Suppressor macrophage treated with lipopolysaccharide for 4 hours (primary cell): ENCODE data around the gene S100A6.
"Not testable (repeated sequence)": the region's sequence is repeated elsewhere in the genome, so short reads cannot be mapped to it uniquely, and the experiment has no call there.

Experiments used
- DNase-seq: peaks from one replicate; pipeline ENCODE4 v3.0.0-alpha.2; 2020

S100A6 gene

DNA sequence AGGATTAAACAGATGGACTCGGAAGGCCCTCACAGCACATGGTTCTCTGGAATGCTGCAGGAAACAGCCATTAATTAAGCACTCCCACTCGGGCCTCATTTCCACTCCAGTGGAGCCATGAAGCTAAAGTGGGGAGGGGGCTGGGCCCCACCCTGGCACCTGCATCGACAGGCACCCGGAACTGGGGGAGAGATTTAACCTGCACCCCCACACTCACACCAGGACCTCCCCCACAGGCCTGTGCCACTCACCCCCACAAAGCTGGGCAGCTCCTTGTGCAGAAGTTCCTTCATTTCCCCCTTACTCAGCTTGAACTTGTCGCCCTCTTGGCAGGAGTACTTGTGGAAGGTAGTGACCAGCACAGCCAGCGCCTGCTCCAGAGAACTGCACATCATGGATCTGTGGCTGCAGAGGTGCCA lies 27.7 kb upstream of the S100A6 start:
- DNase-seq: no peak

DNA sequence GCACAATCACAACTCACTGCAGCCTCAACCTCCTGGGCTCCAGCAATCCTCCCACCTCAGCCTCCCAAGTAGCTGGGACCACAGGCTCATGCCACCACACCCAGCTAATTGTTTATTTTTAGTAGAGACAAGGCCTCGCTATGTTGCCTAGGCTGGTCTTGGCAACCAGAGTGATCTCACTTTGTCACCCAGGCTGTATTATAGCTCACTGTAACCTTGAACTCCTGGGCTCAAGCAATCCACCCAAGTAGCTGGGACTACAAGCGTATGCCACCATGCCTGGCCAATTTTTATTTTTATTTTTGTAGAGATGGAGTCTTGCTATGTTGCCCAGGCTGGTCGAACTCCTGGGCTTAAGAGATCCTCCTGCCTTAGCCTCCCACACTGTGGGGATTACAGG lies 26.2 kb upstream of the S100A6 start:
- not testable (repeated sequence) for DNase-seq

- DNase-seq: no peak
Observed at GRCh38 chr1:153561466-153561985, 25.7 kb upstream of the S100A6 start.

DNA sequence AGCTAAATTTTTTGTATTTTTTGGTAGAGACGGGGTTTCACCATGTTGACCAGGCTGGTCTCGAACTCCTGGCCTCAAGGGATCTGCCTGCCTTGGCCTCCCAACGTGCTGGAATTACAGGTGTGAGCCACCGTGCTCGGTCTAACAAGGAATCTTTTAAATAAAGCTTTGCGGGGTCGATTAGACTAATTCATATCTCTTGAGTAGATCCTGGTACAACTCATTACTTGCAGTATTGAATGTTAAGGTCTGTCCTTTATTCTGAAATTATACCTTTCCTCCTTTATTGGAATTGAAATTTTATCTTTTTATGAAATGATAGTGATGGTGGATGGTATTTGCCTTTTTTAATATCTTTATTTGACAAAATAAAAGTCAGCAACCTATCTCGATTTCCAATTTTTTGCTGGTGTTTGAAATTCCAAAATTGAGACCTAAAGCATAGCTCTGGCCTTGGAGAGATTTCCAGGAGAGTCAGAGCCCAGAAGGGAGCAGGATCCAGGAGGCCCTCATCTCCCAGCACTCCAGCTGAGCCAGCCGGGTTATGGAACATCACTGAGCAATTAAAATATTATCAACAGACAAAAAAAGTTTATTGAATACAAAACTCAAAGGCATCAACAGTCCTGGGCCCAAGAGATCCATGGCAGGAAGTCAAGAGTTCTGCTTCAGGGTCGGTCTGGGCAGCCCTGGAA lies 25.1 kb upstream of the S100A6 start:
- no peak for DNase-seq

DNA sequence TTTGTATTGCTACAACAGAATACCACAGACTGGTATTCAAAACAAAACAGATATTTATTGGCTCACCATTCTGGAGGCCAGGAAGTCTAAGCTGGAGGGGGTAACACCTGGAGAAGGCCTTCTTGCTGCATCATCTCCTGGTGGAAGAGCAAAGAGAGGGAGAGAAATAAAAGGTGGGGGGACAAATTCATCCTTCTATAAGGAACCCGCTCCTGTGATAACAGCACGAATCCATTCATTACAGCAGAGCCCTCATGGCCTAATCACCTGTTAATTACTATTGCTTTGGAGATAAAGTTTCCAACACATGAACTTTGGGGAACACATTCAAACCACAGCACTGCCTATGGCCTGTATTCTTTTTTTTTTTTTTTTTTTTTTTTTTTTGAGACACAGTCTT lies 24.4 kb upstream of the S100A6 start:
- no peak for DNase-seq

GRCh38 chr1:153557877-153558276 lies 22.1 kb upstream of the S100A6 start:
- no peak for DNase-seq

DNA sequence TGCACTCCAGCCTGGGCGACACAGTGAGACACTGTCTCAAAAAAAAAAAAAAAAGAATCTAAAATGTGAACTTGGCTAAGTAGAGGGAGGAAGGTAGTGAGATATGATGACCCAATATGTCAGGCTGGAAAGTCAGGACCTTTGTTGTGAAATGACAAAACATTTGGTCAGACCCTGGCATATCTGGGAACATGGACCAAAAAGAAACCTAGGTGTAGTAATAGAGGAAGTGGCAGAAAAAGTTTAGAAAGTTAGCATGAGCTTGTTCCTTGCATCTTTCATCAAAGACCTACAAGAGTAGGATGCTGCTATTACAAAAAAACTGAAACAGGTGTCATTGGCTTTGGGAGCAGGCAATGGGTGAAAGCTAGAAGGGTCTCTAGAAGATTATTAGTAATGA lies 20.6 kb upstream of the S100A6 start:
- DNase-seq: no peak

- no peak for DNase-seq
Observed at GRCh38 chr1:153553830-153554541, 18.2 kb upstream of the S100A6 start.

- no peak for DNase-seq
Observed at GRCh38 chr1:153553096-153553495, 17.3 kb upstream of the S100A6 start.

DNA sequence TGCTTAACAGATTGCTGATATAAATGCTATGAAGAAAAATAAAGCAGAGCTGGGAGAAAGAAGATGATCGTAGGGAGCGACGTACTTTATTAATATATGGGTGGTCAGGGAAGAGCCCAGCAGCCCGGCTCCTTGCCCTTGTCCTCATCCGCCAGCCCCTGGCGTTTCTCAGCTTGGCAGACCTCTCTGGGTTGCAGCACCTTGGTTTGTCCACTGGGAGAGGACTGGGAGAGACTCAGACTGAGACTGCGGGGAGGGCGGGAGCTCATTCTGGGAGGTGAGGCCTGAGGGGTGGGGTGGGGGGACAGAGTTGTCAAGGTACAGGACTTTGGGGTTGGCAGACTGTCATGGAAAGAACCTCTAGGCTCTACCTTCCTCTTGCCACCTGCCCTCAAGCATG lies 16.5 kb upstream of the S100A6 start:
- DNase-seq: no peak

GRCh38 chr1:153550827-153551500 lies 15.2 kb upstream of the S100A6 start:
- DNase-seq: peak; percentile 81

- DNase-seq: no peak
Observed at GRCh38 chr1:153550398-153550758, 14.6 kb upstream of the S100A6 start.

DNA sequence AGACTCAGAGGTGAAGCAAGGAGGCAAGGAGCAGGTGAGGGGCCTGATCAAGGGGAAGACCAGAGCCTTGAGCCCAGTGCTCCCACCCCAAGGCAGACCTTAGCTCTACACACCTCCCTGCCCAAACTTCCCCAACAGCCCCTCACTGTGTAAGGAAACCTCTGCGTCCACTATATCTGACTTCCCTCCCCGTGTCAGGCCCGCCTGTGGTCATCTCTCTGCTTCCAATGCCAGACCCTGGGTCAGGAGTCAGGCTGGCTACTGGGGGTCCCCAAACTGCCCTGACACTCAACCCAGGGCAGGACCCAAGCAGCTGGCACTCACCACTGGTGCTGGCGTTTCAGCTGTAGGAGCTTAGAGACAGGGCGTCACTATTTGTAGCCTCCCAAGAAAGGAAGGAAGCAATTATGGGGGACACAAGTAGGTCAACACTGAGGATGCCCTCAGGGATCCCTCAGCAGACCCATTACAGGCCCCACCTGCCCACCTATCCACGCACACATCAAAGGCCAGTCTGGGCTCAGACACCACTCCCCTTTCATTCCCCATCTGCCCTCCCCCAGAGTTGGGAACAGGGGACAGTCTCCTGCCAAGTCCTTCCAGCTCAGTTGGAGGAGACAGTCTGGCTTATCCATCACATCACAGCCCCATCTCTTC lies 14.1 kb upstream of the S100A6 start:
- no peak for DNase-seq

GRCh38 chr1:153548722-153549688 lies 13.2 kb upstream of the S100A6 start, which contains the start of gene S100A3:
S100A3 (minus strand) TSS chr1:153549258; CDS start chr1:153548485, 773 bp downstream.
- DNase-seq: peak; percentile 59

DNA sequence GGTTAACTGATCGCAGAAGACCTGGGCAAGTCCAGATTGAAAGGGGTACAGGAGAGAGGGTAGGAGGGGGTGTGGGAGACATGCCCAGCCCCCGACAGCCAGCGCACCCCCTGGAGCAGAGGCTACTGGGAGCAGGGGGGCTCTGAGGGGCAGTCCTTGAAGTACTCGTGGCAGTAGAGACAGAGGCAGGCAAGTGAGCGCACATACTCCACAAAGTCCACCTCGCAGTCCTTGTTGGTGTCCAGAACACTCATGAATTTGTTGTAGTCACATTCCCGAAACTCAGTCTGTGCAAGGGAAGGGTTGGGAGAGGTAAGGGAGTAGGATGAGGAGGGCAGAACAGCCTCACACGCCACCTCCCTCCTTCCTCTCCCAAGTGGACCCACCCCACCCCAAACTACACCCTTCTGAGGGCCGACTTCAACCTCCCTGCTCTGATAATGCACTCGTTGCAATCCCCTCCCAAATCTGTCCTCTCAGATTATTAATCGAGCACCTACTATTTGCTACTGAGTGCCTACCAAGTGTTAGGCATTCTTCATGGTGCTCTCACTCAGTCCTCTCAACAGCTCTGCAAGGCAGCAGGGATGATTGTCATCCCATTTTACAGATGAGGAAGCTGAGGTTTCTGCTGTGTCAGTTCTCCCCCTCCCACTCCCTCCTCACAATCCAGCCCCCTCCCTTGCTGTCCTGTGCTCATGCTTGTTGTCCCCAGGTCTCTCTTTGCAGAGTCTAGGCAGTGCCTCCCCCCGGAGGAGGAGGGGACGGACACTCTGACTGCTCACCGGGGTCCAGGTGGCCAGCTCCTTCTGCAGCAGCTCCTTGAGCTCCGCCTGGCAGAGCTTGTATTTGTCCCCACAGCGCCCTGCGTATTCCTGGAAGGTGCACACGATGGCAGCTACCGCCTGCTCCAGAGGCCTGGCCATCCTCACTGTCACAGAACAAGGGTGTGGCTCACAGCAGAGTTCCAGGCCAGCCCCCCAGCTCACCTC lies 12.1 kb upstream of the S100A6 start:
- no peak for DNase-seq

DNA sequence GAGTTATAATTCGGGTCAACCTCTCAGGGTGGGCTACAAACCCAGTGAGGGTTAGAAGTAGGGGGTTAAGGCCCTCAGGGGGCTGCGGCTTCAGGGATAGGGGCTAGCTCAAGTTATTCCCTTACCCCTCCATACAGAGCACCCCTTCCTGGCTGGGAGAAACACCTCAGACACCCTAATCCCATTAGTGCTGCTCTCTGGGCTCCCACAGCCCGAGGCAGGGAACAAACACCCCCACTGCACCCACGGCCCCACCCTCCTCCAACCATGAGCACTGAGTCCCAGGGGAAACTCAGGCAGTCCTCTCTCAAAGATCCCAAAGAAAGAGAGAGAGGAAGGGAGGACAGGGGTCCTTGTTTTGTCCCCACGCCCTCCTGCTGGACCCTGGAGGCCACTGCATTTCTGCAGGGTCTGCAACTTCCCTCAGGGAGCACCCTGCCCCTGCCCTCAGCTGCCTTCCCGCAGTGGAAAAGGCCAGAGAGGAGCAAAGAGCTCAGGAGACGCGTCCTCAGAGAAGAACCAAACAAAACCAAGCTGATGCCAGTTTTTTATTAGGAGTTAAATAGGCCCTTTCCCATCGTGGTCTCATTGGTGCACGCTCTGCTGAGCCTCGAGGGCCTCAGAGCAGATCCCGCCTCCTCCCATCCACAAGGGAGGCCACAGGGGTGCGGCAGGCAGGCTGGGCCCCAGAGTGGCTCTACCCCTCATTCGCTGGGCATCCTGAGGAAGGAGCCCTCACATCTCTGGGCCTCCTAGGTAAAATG lies 11.2 kb upstream of the S100A6 start:
- DNase-seq: no peak

DNA sequence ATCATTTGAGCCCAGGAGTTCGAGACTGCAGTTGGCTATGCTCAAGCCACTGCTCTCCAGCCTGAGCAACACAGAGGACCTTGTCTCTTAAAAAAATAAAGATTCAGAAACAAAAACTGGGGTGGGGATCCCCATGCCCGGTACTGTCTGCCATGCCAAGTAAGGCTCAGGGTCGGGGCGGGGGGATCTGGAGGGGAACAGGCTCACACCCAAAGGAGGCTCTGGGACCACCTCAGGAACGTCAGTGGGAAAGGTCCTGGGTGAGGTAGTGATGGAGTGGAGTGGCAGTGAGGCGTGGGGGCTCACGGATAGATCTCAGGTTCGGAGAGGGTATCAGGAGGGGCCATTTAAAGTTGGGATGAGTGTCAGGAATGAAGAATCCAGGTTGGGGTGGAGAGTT lies 10.6 kb upstream of the S100A6 start:
- DNase-seq: no peak

DNA sequence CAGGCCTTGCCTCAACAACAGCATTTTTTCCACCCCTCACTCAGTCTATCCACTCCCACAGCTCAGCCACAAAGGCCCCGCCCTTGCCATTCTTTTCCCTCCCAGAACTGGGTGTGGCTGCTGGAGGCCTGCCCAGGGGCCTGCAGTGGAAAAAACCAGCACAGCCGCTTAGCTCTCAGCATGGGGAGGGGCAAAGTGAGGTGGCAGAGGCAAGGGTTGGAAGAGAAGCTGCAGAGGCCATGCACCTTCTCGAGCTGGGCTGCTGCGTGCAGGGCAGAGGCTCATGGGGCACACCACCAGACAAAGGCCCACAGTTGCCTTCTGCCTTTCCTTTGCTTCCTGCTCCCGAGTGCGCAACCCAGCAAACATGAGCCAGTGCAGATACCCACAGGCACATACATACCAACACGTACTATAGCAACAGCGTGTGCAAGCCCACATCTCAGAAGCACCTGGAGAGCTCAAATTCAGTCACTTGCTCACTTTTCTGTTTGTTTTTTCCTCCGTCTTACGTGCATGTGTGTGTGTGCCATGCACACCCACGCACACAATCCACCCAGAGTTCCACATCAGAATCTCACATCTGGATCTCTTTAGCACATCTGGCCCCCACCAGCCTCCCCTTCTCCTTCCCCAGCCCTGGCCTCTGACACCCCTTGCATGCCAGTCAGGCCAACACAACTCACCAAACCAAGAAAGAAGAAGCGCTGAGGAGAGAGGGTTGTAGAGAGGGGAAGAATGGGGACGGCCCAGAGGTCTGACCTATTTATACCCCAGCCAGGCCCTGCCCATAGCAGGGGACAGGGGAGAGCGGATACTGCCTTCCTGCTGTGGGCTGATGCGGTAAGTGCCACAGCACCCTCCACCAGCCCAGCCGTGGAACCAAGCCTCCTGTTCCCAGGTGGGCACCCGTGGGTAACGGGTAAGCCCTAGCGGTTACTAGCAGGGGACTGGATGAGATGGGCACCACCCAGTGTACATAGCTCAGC lies 9.6 kb upstream of the S100A6 start, which contains the start of gene S100A4:
S100A4 (minus strand) TSS at position 740 of the 989 bp plus-strand sequence. CDS start 1,012 bp downstream, outside the sequence.
- DNase-seq: peak; percentile 83
